Posterior vena cava (tissue), 2 donors: Measurements from ENCODE around the gene ZMIZ1. TPM values are rescaled to one million over a fixed set of nuclear protein-coding genes. Genes with fewer than 3 reads are reported as not detected.
"Not testable (repeated sequence)": the region's sequence is repeated elsewhere in the genome, so short reads cannot be mapped to it uniquely, and the experiment has no call there.

Experiments
- DNase-seq: peaks from one replicate; pipeline ENCODE4 v3.0.0-alpha.2; 2020; ENCODE audit warnings: low spot score
- intact Hi-C, 2 donors: fragments of 100-400 bp; cut with DNase I; formaldehyde crosslinking; loops; one replicate each; pipeline versions ENCODE4 v1.14.1 to v1.14.2; 2022 to 2023
- total RNA-seq, 2 donors: library from RNA; stranded (reverse); fragmentation: NEBNext Ultra II Directional; extraction: Animal tissue kit (Norgen Biotek cat#: 25700); gene quantifications; one replicate each; pipeline ENCODE4 v1.2.1, GENCODE V29; 2021
- donor health status: DM: yes; HTN: yes; CAD: no.
- donor health status: DM: yes; HTN: yes; CAD: no.

ZMIZ1 gene
- total RNA-seq, 2 donors from 2014 or later = 61.5 to 62.6 TPM

GRCh38 chr10:79332610-79333315 is 264.0 kb downstream of the ZMIZ1 start:
- intact Hi-C loops = not testable (repeated sequence)

GRCh38 chr10:79333513-79333912 is 264.7 kb downstream of the ZMIZ1 start:
- DNase-seq = no peak
- intact Hi-C loops = no loop called here

More at GRCh38 chr10:79332610-79333315, 264.0 kb downstream of the ZMIZ1 start:
- DNase-seq = not testable (repeated sequence)

- DNase-seq = no peak
- intact Hi-C loops = no loop called here
Observed at GRCh38 chr10:79334573-79334972, 265.8 kb downstream of the ZMIZ1 start.

GRCh38 chr10:79335094-79335469 is 266.3 kb downstream of the ZMIZ1 start:
- intact Hi-C loops = loop anchor here in 1 of 2 donors (1.0 kb wide), 1 partner anchor 95 kb away; no protein-coding TSS in a partner anchor
- peak; percentile 54 for DNase-seq

GRCh38 chr10:79335470-79336235 is 266.9 kb downstream of the ZMIZ1 start:
- DNase-seq = peak; percentile 76
- intact Hi-C loops = loop anchor here in 1 of 2 donors (1.0 kb wide), 1 partner anchor 95 kb away; no protein-coding TSS in a partner anchor

- DNase-seq = no peak
- intact Hi-C loops = no loop called here
Observed at GRCh38 chr10:79336276-79336675, 267.5 kb downstream of the ZMIZ1 start.

- DNase-seq = peak; percentile 42
- intact Hi-C loops = no loop called here
Observed at GRCh38 chr10:79336739-79337138, 268.0 kb downstream of the ZMIZ1 start.

GRCh38 chr10:79337783-79338469 is 269.2 kb downstream of the ZMIZ1 start:
- DNase-seq, intact Hi-C loops: not testable (repeated sequence)

GRCh38 chr10:79339266-79339665 is 270.5 kb downstream of the ZMIZ1 start:
- intact Hi-C loops = no loop called here
- DNase-seq = peak; percentile 58

GRCh38 chr10:79340646-79341244 is 272.0 kb downstream of the ZMIZ1 start:
- intact Hi-C loops = no loop called here
- DNase-seq = peak; percentile 70

- intact Hi-C loops = no loop called here
- peak; percentile 64 for DNase-seq
Observed at GRCh38 chr10:79342295-79342761, 273.6 kb downstream of the ZMIZ1 start.

- DNase-seq = peak; percentile 66
- intact Hi-C loops = no loop called here
Observed at GRCh38 chr10:79342811-79343561, 274.2 kb downstream of the ZMIZ1 start.

GRCh38 chr10:79344502-79345195 is 275.9 kb downstream of the ZMIZ1 start:
- intact Hi-C loops = no loop called here
- DNase-seq = no peak

- intact Hi-C loops = no loop called here
- no peak for DNase-seq
Observed at GRCh38 chr10:79345241-79346011, 276.7 kb downstream of the ZMIZ1 start.

GRCh38 chr10:79346012-79346340 is 277.2 kb downstream of the ZMIZ1 start:
- intact Hi-C loops = no loop called here
- no peak for DNase-seq

- DNase-seq = peak; percentile 79
- intact Hi-C loops = no loop called here
Observed at GRCh38 chr10:79346388-79347225, 277.8 kb downstream of the ZMIZ1 start.
